HG03521 (cell line): ENCODE measurements around the gene UGT2A3.
A peak's percentile ranks its signal among the peaks of the same experiment; 100 is the strongest.
"Not testable (repeated sequence)": the region's sequence is repeated elsewhere in the genome, so short reads cannot be mapped to it uniquely, and the experiment has no call there.

Experiments used
- ATAC-seq: cut with Tn5 transposase; IDR thresholded peaks from one replicate; pipeline ENCODE4 v1.9.1; 2021; ENCODE audit warnings: mild to moderate bottlenecking, moderate library complexity; ENCODE audit not compliant: unreplicated experiment

Gene UGT2A3

GRCh38 chr4:68951078-68951805, at the start of gene UGT2A3:
Gene UGT2A3 (minus strand): TSS chr4:68951804. CDS start chr4:68951760, 44 bp downstream.
- ATAC-seq = no peak

GRCh38 chr4:68997040-68997439, 45.4 kb upstream of the UGT2A3 start:
- no peak for ATAC-seq

DNA sequence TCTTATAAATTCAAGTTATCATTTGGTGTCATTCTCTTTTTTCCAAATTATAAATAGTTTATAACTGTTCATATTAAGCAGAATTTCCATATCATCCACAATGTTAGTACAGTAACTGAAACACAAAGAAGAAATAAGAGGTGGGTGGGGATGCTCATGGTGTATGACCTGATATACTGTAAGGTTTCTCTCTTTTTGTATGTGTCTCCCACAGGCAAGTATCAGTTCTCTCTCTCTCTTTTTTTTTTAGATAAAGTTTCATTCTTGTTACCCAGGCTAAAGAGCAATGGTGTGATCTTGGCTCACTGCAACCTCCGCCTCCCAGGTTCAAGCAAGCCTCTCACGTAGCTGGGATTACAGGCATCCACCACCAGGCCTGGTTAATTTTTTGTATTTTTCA, 43.7 kb upstream of the UGT2A3 start:
- ATAC-seq = no peak

- ATAC-seq = peak; percentile 62
Observed at GRCh38 chr4:68987007-68987406, 35.4 kb upstream of the UGT2A3 start.

GRCh38 chr4:68985442-68985841, 33.8 kb upstream of the UGT2A3 start:
- ATAC-seq = no peak

GRCh38 chr4:68984947-68985346, 33.3 kb upstream of the UGT2A3 start:
- ATAC-seq = no peak

DNA sequence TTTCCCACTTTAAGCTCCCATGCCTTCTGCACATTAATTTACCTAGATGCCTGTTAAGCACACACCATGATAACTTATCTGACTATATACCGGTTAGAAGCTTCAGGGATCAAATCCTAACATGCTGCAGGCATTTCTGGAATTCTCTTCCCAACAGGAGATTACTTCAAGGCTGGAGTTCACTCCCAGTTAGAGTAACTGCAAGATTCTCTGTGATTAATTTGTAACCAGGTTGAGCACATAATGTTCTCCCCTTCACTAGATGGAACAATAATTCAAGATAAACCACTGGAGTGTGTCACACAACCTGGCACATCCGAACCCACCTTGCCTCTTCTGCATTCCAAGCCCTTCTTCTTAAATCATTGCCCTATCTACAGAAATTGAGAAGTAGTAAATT, 11.8 kb upstream of the UGT2A3 start:
- no peak for ATAC-seq

DNA sequence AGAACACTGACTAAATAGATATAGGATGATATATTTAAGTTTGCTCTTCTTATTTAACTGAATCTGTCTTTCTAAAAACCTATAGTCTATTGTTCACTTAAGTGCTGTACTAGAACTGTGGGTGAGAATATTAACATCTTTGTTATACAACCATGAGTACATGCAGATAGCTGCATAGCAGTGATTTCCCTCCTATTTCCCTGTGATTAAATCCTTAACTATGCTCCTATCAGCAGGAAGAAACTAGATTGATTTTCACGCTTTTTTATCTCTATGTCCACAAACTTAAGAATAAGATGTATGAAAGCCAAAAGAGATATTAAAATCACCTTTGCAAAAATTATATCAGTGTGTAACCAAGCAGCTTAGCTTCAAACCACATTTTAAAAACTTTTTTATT, 11.3 kb upstream of the UGT2A3 start:
- ATAC-seq = no peak

- ATAC-seq = no peak
Observed at GRCh38 chr4:68960294-68961163, 8.9 kb upstream of the UGT2A3 start.

DNA sequence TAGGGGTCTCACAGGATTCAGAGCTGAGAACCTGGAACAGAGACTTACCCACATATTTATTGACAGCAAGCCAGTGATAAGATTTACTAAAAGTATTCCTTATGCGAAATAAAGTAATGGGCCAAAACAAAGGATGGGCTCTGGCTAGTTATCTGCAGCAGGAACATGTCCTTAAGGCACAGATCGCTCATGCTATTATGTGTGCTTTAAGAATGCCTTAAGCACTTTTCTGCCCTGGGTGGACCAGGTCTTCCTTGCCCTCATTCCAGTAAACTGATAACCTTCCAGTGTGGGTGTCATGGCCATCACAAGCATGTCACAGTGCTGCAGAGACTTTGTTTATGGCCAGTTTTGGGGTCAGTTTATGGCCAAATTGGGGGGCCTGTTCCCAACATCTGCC, 7.5 kb upstream of the UGT2A3 start:
- ATAC-seq = not testable (repeated sequence)

DNA sequence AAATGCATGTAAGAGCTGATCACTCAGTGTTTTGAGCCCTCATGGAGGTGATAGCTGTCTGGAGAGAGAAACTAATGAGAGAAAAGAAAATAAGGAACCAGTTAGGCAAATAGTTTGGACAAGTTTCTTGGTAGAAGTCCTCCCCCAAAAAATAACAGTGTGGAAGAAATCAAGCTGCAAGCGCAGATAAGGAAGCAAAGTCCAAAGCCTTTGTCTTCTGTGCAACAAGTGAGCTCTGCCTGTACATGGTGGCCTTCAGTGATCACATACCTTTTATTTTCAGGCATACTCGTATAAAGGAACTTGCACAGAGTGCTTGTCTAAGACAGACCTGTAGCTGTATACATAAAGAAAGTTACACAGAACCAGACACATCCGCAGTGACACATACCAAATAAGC, 2.5 kb upstream of the UGT2A3 start:
- no peak for ATAC-seq

- ATAC-seq = no peak
Observed at GRCh38 chr4:68953056-68953596, 1.5 kb upstream of the UGT2A3 start.

GRCh38 chr4:68951806-68952585, 392 bp upstream of the UGT2A3 start:
- no peak for ATAC-seq

- no peak for ATAC-seq
Observed at GRCh38 chr4:68950033-68950432, 1.6 kb downstream of the UGT2A3 start.

DNA sequence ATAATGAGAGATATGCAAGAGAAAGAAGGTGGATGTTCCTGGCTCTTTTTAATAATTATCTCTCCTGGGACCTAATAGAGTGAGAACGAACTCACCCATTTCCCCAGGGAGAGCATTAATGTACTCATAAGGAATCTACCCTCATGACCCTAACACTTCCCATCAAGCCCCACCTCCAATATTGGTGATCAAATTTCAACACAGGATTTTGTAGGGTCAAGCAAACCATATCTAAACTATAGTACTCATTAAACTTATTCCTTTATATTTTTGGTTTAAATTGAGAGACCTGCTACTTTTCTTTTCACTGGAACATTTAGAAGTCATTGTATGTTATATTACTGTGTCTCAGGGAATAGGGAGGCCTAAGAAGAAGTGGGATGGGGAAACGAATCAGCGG, 2.6 kb downstream of the UGT2A3 start:
- no peak for ATAC-seq

- no peak for ATAC-seq
Observed at GRCh38 chr4:68948044-68948743, 3.4 kb downstream of the UGT2A3 start.

DNA sequence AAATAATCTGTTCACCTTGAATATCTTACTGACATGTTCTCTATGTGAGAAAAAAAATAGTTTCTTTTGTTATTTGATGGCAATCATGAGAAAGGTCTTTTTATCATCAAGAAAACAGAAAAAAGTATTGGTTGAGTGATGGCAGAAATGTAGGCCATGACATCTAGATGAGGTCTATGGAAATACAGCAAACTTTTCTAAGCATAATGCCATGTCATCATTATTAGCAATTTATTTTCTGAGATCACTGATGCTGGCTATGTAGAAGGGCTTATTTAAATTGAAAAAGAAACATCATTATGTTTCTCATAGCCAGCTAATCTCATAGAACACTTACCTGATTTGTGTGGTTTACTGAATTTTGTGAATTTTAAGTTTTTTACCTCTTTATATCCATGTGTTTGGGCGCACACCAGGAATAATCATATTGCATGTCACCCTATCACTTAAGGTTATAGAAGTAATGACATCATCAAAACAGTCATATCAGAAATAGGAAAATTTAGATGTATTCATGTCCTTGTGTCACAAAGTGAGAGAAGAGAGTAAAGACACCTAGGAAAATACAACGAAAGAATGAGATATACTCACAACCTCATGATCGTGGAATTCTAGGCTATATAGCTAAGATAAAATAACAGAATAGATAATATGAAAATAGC, 22.4 kb downstream of the UGT2A3 start:
- no peak for ATAC-seq

GRCh38 chr4:68927165-68927564, 24.4 kb downstream of the UGT2A3 start:
- ATAC-seq = no peak

DNA sequence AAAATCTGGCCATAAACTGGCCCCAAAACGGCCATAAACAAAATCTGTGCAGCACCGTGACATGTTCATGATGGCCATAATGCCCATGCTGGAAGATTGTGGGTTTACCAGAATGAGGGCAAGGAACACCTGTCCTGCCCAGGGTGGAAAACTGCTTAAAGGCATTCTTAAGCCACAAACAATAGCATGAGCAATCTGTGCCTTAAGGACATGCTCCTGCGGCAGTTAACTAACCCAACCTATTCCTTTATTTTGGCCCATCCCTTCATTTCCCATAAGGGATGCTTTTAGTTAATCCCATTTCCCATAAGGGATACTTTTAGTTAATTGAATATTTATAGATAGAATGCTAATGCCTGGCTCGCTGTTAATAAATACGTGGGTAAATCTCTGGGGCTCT, 29.4 kb downstream of the UGT2A3 start:
- not testable (repeated sequence) for ATAC-seq

DNA sequence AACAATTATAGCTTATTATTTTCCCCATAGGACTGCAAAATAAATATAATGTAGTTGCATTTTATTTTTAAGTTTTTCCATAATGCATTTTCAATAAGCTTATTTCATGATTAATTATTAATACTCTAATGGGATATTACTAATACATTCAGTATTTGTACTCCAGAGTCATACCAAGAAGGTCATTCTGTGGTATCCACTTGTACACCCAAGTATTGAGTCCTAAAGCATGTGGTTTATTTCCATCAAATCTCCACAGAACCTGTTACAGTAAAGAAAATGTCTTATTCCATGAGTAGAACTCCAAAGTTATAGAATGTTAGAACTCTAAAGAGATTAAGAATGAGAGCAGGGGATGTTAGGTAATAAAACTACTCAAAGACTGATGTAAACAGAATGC, 30.6 kb downstream of the UGT2A3 start:
- no peak for ATAC-seq
